Right lobe of liver (tissue), 6 donors: ENCODE results near the gene ABHD8. TPM values are rescaled to one million over a fixed set of nuclear protein-coding genes. Genes with fewer than 3 reads are reported as not detected.
"Not testable (repeated sequence)": the region's sequence is repeated elsewhere in the genome, so short reads cannot be mapped to it uniquely, and the experiment has no call there.

Experiments
- ATAC-seq, 4 donors: fragments of 200-7000 bp; cut with Tn5 transposase; one replicate each; pipeline ENCODE4 v1.9.1; 2020; ENCODE audit warnings: mild to moderate bottlenecking in 4 of 4, moderate library complexity in 4 of 4
- DNase-seq, 3 donors: peaks; one replicate each; pipeline ENCODE4 v3.0.0-alpha.2; 2020
- H3K27ac ChIP-seq, 3 donors: fragments of 200-600 bp; one replicate each; pipeline ENCODE4 v1.8.0; 2022
- H3K27me3 ChIP-seq, 2 donors: fragments of 200-600 bp; one replicate each; pipeline ENCODE4 v1.8.0; 2022
- H3K36me3 ChIP-seq, 4 donors: fragments of 200-600 bp; sonication (generic) in 1 of 4; one replicate each; pipeline versions ENCODE4 v1.5.1 to v1.8.0; 2017 to 2022; ENCODE audit warnings: control low read depth in 1 of 4
- H3K4me1 ChIP-seq, 4 donors: fragments of 200-600 bp; sonication (generic) in 1 of 4; one replicate each; pipeline versions ENCODE4 v1.5.1 to v1.8.0; 2017 to 2022; ENCODE audit warnings: control low read depth in 1 of 4
- H3K4me3 ChIP-seq, 3 donors: fragments of 200-600 bp; one replicate each; pipeline ENCODE4 v1.8.0; 2022
- H3K9me3 ChIP-seq, 4 donors: fragments of 200-600 bp; sonication (generic) in 1 of 4; one replicate each; pipeline versions ENCODE4 v1.5.1 to v1.8.0; 2017 to 2022; ENCODE audit warnings: control low read depth in 1 of 4
- CTCF ChIP-seq, 4 donors: fragments of 200-600 bp in 3 of 4; fragments of 450-650 bp in 1 of 4; IDR thresholded peaks; one replicate each; pipeline versions ENCODE4 v1.5.1 to v1.8.0; 2016 to 2022; ENCODE audit warnings: antibody characterized with exemption in 4 of 4, mild to moderate bottlenecking in 2 of 4
- POLR2A ChIP-seq: fragments of 450-650 bp; IDR thresholded peaks from one replicate; pipeline ENCODE4 v1.6.1; 2017; ENCODE audit warnings: antibody characterized with exemption, mild to moderate bottlenecking
- WGBS: methylation state at CpG from one replicate; pipeline ENCODE4 v1.1.6; 2018; ENCODE audit warnings: low coverage, low lambda C conversion rate; ENCODE audit not compliant: insufficient coverage; ENCODE audit errors: missing lambda C conversion rate; 5-methylcytosine and 5-hydroxymethylcytosine counted together
- intact Hi-C, 2 donors: fragments of 100-400 bp; cut with DNase I; formaldehyde crosslinking; loops; one replicate each; pipeline versions ENCODE4 v1.11.2 to v1.14.1; 2022
- total RNA-seq, 6 experiments: library from RNA; depleted of rRNA in 2 of 6; stranded (reverse); fragments of >200 nt in 2 of 6; fragmentation: NEBNext Ultra II Directional in 3 of 6; extraction: Animal tissue kit (Norgen Biotek cat#: 25700) in 3 of 6; gene quantifications; one replicate each; pipeline versions ENCODE4 v1.1.0 to v1.2.4, GENCODE V29; 2016 to 2023
- donor health status: DM: no; HTN: yes; CAD: no.
- donor health status: DM: no; HTN: no; CAD: no.
- donor health status: DM: no; HTN: no; CAD: no.
- donor health status: DM: no; HTN: yes; CAD: no.
- donor health status: DM: no; HTN: yes; CAD: no.

The ABHD8 gene
- total RNA-seq, 6 experiments from 2014 or later: 8.3 to 27.3 (median 15.8) TPM

- peak overlapping the region; percentile 87 to 95 (median 92) for H3K4me3 ChIP-seq
- WGBS: 30% methylated on average over 2 of the region's 29 CpGs
- no peaks in the 10 kb centered on the region for H3K27me3 ChIP-seq
- peak overlapping the region; percentile 58 to 77 (median 71) for H3K27ac ChIP-seq
- DNase-seq: peak in 1 of 3 donors; percentile 62
- peaks cover 0 to 2% (median 0%) of the 10 kb centered on the region in 4 donors for H3K36me3 ChIP-seq
- H3K9me3 ChIP-seq: no peaks in the 10 kb centered on the region
- peaks cover 0 to 31% (median 15%) of the 10 kb centered on the region in 4 donors for H3K4me1 ChIP-seq
- intact Hi-C loops: no loop called here
- no peak for TF ChIP-seq CTCF (IDR thresholded peaks at IDR 0.05)
- no peak for TF ChIP-seq POLR2A
- no peak for ATAC-seq
These were observed 646 bp downstream of the ABHD8 start for GRCh38 chr19:17302391-17303166.

- no peak for TF ChIP-seq POLR2A
- no peak for TF ChIP-seq CTCF (IDR thresholded peaks at IDR 0.05)
- Histone ChIP-seq H3K4me3 (no peak overlapping the region), H3K27me3 (no peaks in the 10 kb centered on the region), H3K4me1 (peaks cover 0 to 22% (median 10%) of the 10 kb centered on the region in 4 donors), H3K9me3 (no peaks in the 10 kb centered on the region), H3K36me3 (peaks cover 0 to 2% (median 0%) of the 10 kb centered on the region in 4 donors), H3K27ac (no peak overlapping the region)
- 90% methylated on average over 2 of the region's 51 CpGs for WGBS
- intact Hi-C loops: no loop called here
- DNase-seq: no peak
- ATAC-seq: no peak
These were observed 2.1 kb downstream of the ABHD8 start for GRCh38 chr19:17300992-17301619.

GRCh38 chr19:17296976-17297375, 6.2 kb downstream of the ABHD8 start:
- TF ChIP-seq CTCF (IDR thresholded peaks at IDR 0.05) (no peak), POLR2A (no peak)
- peaks cover 0 to 2% (median 0%) of the 10 kb centered on the region in 4 donors for H3K36me3 ChIP-seq
- no peaks in the 10 kb centered on the region for H3K27me3 ChIP-seq
- ATAC-seq: no peak
- H3K4me3 ChIP-seq: no peak overlapping the region
- no peak for DNase-seq
- H3K27ac ChIP-seq: no peak overlapping the region
- intact Hi-C loops: no loop called here
- H3K4me1 ChIP-seq: no peaks in the 10 kb centered on the region
- 81% methylated on average over 3 of the region's 6 CpGs for WGBS
- H3K9me3 ChIP-seq: no peaks in the 10 kb centered on the region

GRCh38 chr19:17296273-17296672, 7.0 kb downstream of the ABHD8 start:
- 56% methylated on average over 3 of the region's 4 CpGs for WGBS
- DNase-seq (no peak), ATAC-seq (peak in 1 of 4 donors; percentile 58)
- Histone ChIP-seq H3K4me3 (no peak overlapping the region), H3K36me3 (peaks cover 0 to 2% (median 0%) of the 10 kb centered on the region in 4 donors), H3K27ac (no peak overlapping the region), H3K27me3 (no peaks in the 10 kb centered on the region), H3K9me3 (no peaks in the 10 kb centered on the region), H3K4me1 (no peaks in the 10 kb centered on the region)
- TF ChIP-seq CTCF (IDR thresholded peaks at IDR 0.05) (peak in 1 of 4 donors; percentile 10), POLR2A (no peak)
- intact Hi-C loops: no loop called here

- ATAC-seq, H3K4me1 ChIP-seq, H3K27me3 ChIP-seq, H3K4me3 ChIP-seq, DNase-seq, H3K27ac ChIP-seq, H3K36me3 ChIP-seq, intact Hi-C loops, H3K9me3 ChIP-seq: not testable (repeated sequence)
- 95% methylated on average over 3 of the region's 6 CpGs for WGBS
These were observed 7.7 kb downstream of the ABHD8 start for GRCh38 chr19:17295551-17295950.
